ENCODE results near the gene CCL17.
"Not testable (repeated sequence)": the region's sequence is repeated elsewhere in the genome, so short reads cannot be mapped to it uniquely, and the experiment has no call there.

The CCL17 gene

GRCh38 chr16:57379579-57379978 lies 25.0 kb upstream of the CCL17 start:
- no peak for DNase-seq

- DNase-seq = peak; percentile 17
Measured at GRCh38 chr16:57380671-57381462, 23.7 kb upstream of the CCL17 start.

GRCh38 chr16:57381791-57382534 lies 22.6 kb upstream of the CCL17 start:
- DNase-seq = no peak

- DNase-seq = no peak
Measured at GRCh38 chr16:57382535-57383275, 21.9 kb upstream of the CCL17 start.

- peak; percentile 71 for DNase-seq
Measured at GRCh38 chr16:57383276-57384247, 21.0 kb upstream of the CCL17 start.

GRCh38 chr16:57384248-57385070 lies 20.1 kb upstream of the CCL17 start:
- DNase-seq = no peak

GRCh38 chr16:57385083-57385482 lies 19.5 kb upstream of the CCL17 start:
- DNase-seq = no peak

GRCh38 chr16:57386381-57386951 lies 18.1 kb upstream of the CCL17 start:
- DNase-seq = peak; percentile 69

- no peak for DNase-seq
Measured at GRCh38 chr16:57387598-57388354, 16.8 kb upstream of the CCL17 start.

- no peak for DNase-seq
Measured at GRCh38 chr16:57388359-57389086, 16.0 kb upstream of the CCL17 start.

GRCh38 chr16:57389087-57389468 lies 15.5 kb upstream of the CCL17 start:
- DNase-seq = no peak

GRCh38 chr16:57390636-57391295 lies 13.8 kb upstream of the CCL17 start:
- no peak for DNase-seq

- no peak for DNase-seq
Measured at GRCh38 chr16:57391300-57391699, 13.3 kb upstream of the CCL17 start.

- no peak for DNase-seq
Measured at GRCh38 chr16:57391708-57392107, 12.9 kb upstream of the CCL17 start.

- DNase-seq = no peak
Measured at GRCh38 chr16:57392694-57393093, 11.9 kb upstream of the CCL17 start.

GRCh38 chr16:57394444-57394843 lies 10.1 kb upstream of the CCL17 start:
- DNase-seq = no peak

- DNase-seq = no peak
Measured at GRCh38 chr16:57395026-57395425, 9.5 kb upstream of the CCL17 start.

- DNase-seq = no peak
Measured at GRCh38 chr16:57396786-57397185, 7.8 kb upstream of the CCL17 start.

GRCh38 chr16:57397493-57397892 lies 7.1 kb upstream of the CCL17 start:
- not testable (repeated sequence) for DNase-seq
